ENCODE measurements around the gene WDR38.
"Not testable (repeated sequence)": the region's sequence is repeated elsewhere in the genome, so short reads cannot be mapped to it uniquely, and the experiment has no call there.

The WDR38 gene

GRCh38 chr9:124834591-124834990, 18.7 kb upstream of the WDR38 start:
- no peak overlapping the region for H3K27ac ChIP-seq (ENCODE audit: insufficient read depth, low read depth, low read length, poor library complexity, severe bottlenecking)
- no peaks in the 10 kb centered on the region for H3K27me3 ChIP-seq (ENCODE audit: control insufficient read depth, insufficient read depth, low read length, poor library complexity, severe bottlenecking)
- H3K9me3 ChIP-seq (ENCODE audit: control insufficient read depth, low read length) = no peaks in the 10 kb centered on the region
- H3K4me3 ChIP-seq (ENCODE audit: insufficient read depth, low read depth, low read length) = no peak overlapping the region
- WGBS, 2 experiments = 78 to 82% methylated on average over 7 of the region's 7 CpGs
- no peaks in the 10 kb centered on the region for H3K4me1 ChIP-seq (ENCODE audit: control insufficient read depth, insufficient read depth, low read length)
- no peaks in the 10 kb centered on the region for H3K36me3 ChIP-seq (ENCODE audit: control insufficient read depth, insufficient read depth, low read length)

DNA sequence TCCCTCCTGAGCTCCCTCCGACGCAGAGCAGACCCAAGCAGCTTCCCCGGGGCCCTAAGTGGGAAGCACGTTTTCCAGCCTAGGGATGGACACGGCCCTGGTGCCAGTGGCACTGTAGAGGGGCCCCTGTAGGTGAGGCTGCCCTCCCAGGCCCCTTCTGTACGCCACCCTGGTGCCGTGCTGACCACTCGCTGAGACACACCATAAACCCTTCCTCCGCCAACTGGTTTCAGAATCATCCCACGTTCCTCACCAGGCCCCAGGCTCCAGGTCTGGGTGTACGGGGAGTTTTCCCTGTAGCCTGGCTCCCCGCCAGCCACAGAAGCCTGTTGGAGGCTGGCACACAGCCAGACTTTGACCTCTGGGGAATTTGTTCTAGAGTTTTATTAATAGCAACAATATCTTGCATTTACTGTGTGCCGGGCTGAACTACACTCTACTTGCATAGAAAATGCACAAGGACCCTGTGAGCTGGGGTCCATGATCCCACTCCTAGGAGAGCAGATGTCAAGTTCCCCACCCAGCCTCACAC, 18.2 kb upstream of the WDR38 start:
- Histone ChIP-seq H3K27me3 (ENCODE audit: control insufficient read depth, insufficient read depth, low read length, poor library complexity, severe bottlenecking) (no peaks in the 10 kb centered on the region), H3K4me1 (ENCODE audit: control insufficient read depth, insufficient read depth, low read length) (no peaks in the 10 kb centered on the region), H3K9me3 (ENCODE audit: control insufficient read depth, low read length) (no peaks in the 10 kb centered on the region), H3K4me3 (ENCODE audit: insufficient read depth, low read depth, low read length) (no peak overlapping the region), H3K36me3 (ENCODE audit: control insufficient read depth, insufficient read depth, low read length) (no peaks in the 10 kb centered on the region), H3K27ac (ENCODE audit: insufficient read depth, low read depth, low read length, poor library complexity, severe bottlenecking) (no peak overlapping the region)
- WGBS, 2 experiments = 90 to 92% methylated on average over 13 of the region's 13 CpGs

DNA sequence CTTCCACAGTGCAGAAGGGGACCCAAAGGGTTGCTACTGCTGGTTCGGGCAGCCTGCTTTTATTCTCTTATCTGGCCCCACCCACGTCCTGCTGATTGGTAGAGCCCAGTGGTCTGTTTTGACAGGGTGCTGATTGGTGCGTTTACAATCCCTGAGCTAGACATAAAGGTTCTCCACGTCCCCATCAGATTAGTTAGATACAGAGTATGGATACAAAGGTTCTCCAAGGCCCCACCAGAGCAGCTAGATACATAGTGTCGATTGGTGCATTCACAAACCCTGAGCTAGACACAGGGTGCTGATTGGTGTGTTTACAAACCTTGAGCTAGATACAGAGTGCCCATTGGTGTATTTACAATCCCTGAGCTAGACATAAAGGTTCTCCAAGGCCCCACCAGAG, 15.1 kb upstream of the WDR38 start:
- H3K27ac ChIP-seq (ENCODE audit: insufficient read depth, low read depth, low read length, poor library complexity, severe bottlenecking); H3K36me3 ChIP-seq (ENCODE audit: control insufficient read depth, insufficient read depth, low read length); H3K9me3 ChIP-seq (ENCODE audit: control insufficient read depth, low read length); H3K4me1 ChIP-seq (ENCODE audit: control insufficient read depth, insufficient read depth, low read length); H3K27me3 ChIP-seq (ENCODE audit: control insufficient read depth, insufficient read depth, low read length, poor library complexity, severe bottlenecking); H3K4me3 ChIP-seq (ENCODE audit: insufficient read depth, low read depth, low read length): not testable (repeated sequence)
- 61 to 75% methylated on average over 3 to 5 of the region's 5 CpGs for WGBS, 2 experiments

GRCh38 chr9:124838567-124839275, 14.5 kb upstream of the WDR38 start:
- H3K27ac ChIP-seq (ENCODE audit: insufficient read depth, low read depth, low read length, poor library complexity, severe bottlenecking); H3K9me3 ChIP-seq (ENCODE audit: control insufficient read depth, low read length); H3K36me3 ChIP-seq (ENCODE audit: control insufficient read depth, insufficient read depth, low read length); H3K4me3 ChIP-seq (ENCODE audit: insufficient read depth, low read depth, low read length); H3K4me1 ChIP-seq (ENCODE audit: control insufficient read depth, insufficient read depth, low read length); H3K27me3 ChIP-seq (ENCODE audit: control insufficient read depth, insufficient read depth, low read length, poor library complexity, severe bottlenecking): not testable (repeated sequence)
- WGBS, 2 experiments = 96 to 97% methylated on average over 41 to 48 of the region's 52 CpGs

DNA sequence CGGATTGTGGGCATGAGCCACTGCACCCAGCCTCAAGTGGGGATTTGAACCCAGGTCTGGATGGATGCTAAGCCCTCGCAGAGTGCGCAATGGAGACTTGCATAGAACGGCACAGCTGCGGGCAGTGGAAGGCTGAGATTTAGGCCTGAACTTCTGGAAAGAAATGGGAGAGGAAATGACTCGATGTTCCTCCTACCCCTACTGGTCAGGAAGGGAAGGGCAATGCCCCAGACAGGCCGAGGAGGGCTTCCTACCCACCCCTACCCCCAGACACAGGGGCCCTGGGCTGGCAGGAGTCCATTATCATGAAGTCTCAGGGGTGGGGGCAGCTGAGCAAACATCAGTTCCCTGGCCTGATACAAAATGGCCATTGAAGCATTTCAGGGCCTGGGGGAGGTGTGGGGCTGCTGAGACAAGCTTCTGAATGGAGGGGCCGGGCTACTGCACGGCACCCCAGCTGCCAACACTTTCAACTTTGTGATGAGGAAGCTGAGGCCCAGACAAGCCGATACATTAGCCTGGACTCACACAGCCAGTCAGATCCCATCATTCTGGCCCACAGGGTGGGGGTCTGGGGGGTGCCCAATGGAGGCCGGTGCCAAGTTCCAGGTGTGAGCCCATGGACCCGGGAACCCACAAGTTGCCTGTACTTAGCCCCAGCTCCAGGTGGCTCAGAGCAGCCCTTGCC, 13.5 kb upstream of the WDR38 start:
- no peaks in the 10 kb centered on the region for H3K9me3 ChIP-seq (ENCODE audit: control insufficient read depth, low read length)
- H3K36me3 ChIP-seq (ENCODE audit: control insufficient read depth, insufficient read depth, low read length) = no peaks in the 10 kb centered on the region
- no peaks in the 10 kb centered on the region for H3K27me3 ChIP-seq (ENCODE audit: control insufficient read depth, insufficient read depth, low read length, poor library complexity, severe bottlenecking)
- WGBS, 2 experiments = 73 to 75% methylated on average over 12 of the region's 12 CpGs
- no peak overlapping the region for H3K4me3 ChIP-seq (ENCODE audit: insufficient read depth, low read depth, low read length)
- peaks cover 5% of the 10 kb centered on the region for H3K4me1 ChIP-seq (ENCODE audit: control insufficient read depth, insufficient read depth, low read length)
- no peak overlapping the region for H3K27ac ChIP-seq (ENCODE audit: insufficient read depth, low read depth, low read length, poor library complexity, severe bottlenecking)

GRCh38 chr9:124840300-124840833, 12.9 kb upstream of the WDR38 start:
- H3K27me3 ChIP-seq (ENCODE audit: control insufficient read depth, insufficient read depth, low read length, poor library complexity, severe bottlenecking) = no peaks in the 10 kb centered on the region
- WGBS, 2 experiments = 84 to 87% methylated on average over 16 to 17 of the region's 18 CpGs
- H3K27ac ChIP-seq (ENCODE audit: insufficient read depth, low read depth, low read length, poor library complexity, severe bottlenecking) = no peak overlapping the region

DNA sequence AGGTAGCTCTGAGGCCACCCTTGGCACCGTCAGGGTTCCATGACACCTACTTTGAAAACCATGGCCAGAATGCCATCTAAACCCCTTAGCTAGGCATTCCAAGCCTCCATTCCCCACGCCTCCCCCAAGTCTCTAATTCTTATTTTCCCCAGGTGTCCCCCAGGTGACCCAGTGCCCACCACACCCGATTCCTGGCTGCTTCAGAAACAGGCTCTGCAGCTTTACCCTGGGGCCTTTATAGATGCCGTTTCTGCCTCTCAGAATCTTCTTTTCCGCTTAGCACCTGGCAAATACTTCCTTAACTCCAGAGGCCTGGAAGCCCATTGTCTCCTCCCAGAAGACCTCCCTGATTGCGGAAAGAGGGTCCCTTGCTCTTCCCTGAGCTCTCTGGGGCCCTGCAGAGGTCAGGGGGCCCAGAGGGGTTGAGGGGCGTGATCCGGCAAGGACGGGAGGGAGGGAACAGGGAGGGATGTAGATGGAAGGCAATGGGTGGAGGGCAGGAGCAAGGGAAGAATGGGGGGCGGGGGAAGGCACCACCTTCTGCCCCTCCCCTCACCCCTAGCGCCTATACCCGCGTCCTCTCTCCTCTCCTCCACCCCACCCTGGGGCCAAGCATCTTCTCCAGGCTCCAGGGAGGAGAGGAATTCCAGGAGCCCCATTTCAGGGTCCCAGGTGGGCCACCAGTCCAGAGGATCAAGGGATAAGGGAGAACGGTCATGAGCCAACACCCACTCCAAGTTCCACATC, 12.0 kb upstream of the WDR38 start:
- H3K4me3 ChIP-seq (ENCODE audit: insufficient read depth, low read depth, low read length) = no peak overlapping the region
- WGBS, 2 experiments = 82 to 84% methylated on average over 14 of the region's 14 CpGs
- H3K9me3 ChIP-seq (ENCODE audit: control insufficient read depth, low read length) = no peaks in the 10 kb centered on the region
- peaks cover 5% of the 10 kb centered on the region for H3K4me1 ChIP-seq (ENCODE audit: control insufficient read depth, insufficient read depth, low read length)
- no peaks in the 10 kb centered on the region for H3K27me3 ChIP-seq (ENCODE audit: control insufficient read depth, insufficient read depth, low read length, poor library complexity, severe bottlenecking)
- H3K27ac ChIP-seq (ENCODE audit: insufficient read depth, low read depth, low read length, poor library complexity, severe bottlenecking) = no peak overlapping the region
- H3K36me3 ChIP-seq (ENCODE audit: control insufficient read depth, insufficient read depth, low read length) = no peaks in the 10 kb centered on the region

More at GRCh38 chr9:124840300-124840833, 12.9 kb upstream of the WDR38 start:
- H3K9me3 ChIP-seq (ENCODE audit: control insufficient read depth, low read length) = no peaks in the 10 kb centered on the region
- H3K4me3 ChIP-seq (ENCODE audit: insufficient read depth, low read depth, low read length) = no peak overlapping the region
- H3K4me1 ChIP-seq (ENCODE audit: control insufficient read depth, insufficient read depth, low read length) = peaks cover 5% of the 10 kb centered on the region
- H3K36me3 ChIP-seq (ENCODE audit: control insufficient read depth, insufficient read depth, low read length) = no peaks in the 10 kb centered on the region

- H3K36me3 ChIP-seq (ENCODE audit: control insufficient read depth, insufficient read depth, low read length) = no peaks in the 10 kb centered on the region
- WGBS, 2 experiments = 93 to 95% methylated on average over 11 of the region's 11 CpGs
- no peaks in the 10 kb centered on the region for H3K9me3 ChIP-seq (ENCODE audit: control insufficient read depth, low read length)
- no peaks in the 10 kb centered on the region for H3K27me3 ChIP-seq (ENCODE audit: control insufficient read depth, insufficient read depth, low read length, poor library complexity, severe bottlenecking)
- H3K4me3 ChIP-seq (ENCODE audit: insufficient read depth, low read depth, low read length) = no peak overlapping the region
- H3K27ac ChIP-seq (ENCODE audit: insufficient read depth, low read depth, low read length, poor library complexity, severe bottlenecking) = no peak overlapping the region
- peaks cover 5% of the 10 kb centered on the region for H3K4me1 ChIP-seq (ENCODE audit: control insufficient read depth, insufficient read depth, low read length)
Observed at GRCh38 chr9:124843456-124844034, 9.7 kb upstream of the WDR38 start.

DNA sequence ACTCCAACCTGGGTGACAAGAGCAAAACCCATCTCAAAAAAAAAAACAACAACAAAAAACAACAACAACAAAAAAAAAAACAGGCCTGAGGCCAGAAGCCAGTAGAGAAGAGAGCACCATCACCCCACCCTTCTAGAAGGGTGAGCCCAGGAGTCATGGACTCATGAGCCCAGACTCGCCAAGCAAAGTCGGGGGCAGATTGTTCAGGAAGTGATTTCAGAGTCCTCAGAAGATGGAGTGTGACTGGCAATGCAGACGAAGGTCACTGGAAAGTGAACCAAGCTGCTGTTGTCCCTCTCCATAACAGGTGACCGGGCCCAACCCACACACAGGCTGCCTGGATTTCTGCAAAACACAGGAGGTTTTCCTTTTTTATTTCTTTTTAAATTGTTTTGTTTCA, 9.0 kb upstream of the WDR38 start:
- Histone ChIP-seq H3K9me3 (ENCODE audit: control insufficient read depth, low read length) (no peaks in the 10 kb centered on the region), H3K4me3 (ENCODE audit: insufficient read depth, low read depth, low read length) (no peak overlapping the region), H3K36me3 (ENCODE audit: control insufficient read depth, insufficient read depth, low read length) (no peaks in the 10 kb centered on the region), H3K4me1 (ENCODE audit: control insufficient read depth, insufficient read depth, low read length) (peaks cover 5% of the 10 kb centered on the region), H3K27ac (ENCODE audit: insufficient read depth, low read depth, low read length, poor library complexity, severe bottlenecking) (no peak overlapping the region), H3K27me3 (ENCODE audit: control insufficient read depth, insufficient read depth, low read length, poor library complexity, severe bottlenecking) (no peaks in the 10 kb centered on the region)
- 92 to 95% methylated on average over 4 of the region's 4 CpGs for WGBS, 2 experiments
